Uterus (tissue), 4 donors: Measurements from ENCODE around the gene OPN4. TPM values are rescaled to one million over a fixed set of nuclear protein-coding genes. Genes with fewer than 3 reads are reported as not detected.
A peak's percentile ranks its signal among the peaks of the same experiment; 100 is the strongest.

Source experiments
- DNase-seq, 2 donors: peaks; one replicate each; pipeline ENCODE4 v3.0.0-alpha.2; 2019 to 2020
- H3K27ac ChIP-seq, 2 donors: fragments of 200-600 bp; sonication (generic); 1 replicate in 1 of 2; 2 replicates in 1 of 2; pipeline ENCODE4 v1.5.1; 2016 to 2018
- H3K27me3 ChIP-seq, 2 donors: fragments of 200-600 bp; sonication (generic); one replicate each; pipeline ENCODE4 v1.5.1; 2018 to 2019; ENCODE audit warnings: control low read depth in 1 of 2
- H3K36me3 ChIP-seq, 2 donors: fragments of 200-600 bp; sonication (generic); one replicate each; pipeline ENCODE4 v1.5.1; 2019; ENCODE audit warnings: control low read depth in 1 of 2
- H3K4me1 ChIP-seq, 2 donors: fragments of 200-600 bp; sonication (generic); one replicate each; pipeline ENCODE4 v1.5.1; 2018 to 2019; ENCODE audit warnings: control low read depth in 1 of 2
- H3K4me3 ChIP-seq, 2 donors: fragments of 200-600 bp; sonication (generic); 1 replicate in 1 of 2; 2 replicates in 1 of 2; pipeline ENCODE4 v1.5.1; 2018 to 2019; ENCODE audit warnings: mild to moderate bottlenecking in 1 of 2
- H3K9me3 ChIP-seq, 2 donors: fragments of 200-600 bp; sonication (generic); one replicate each; pipeline ENCODE4 v1.5.1; 2019; ENCODE audit warnings: control low read depth in 1 of 2
- CTCF ChIP-seq, 4 experiments: fragments of 200-600 bp in 2 of 4; fragments of 450-650 bp in 2 of 4; sonication (generic) in 2 of 4; IDR thresholded peaks; one replicate each; pipeline ENCODE4 v1.5.1; 2016 to 2019; ENCODE audit warnings: antibody characterized with exemption in 4 of 4, mild to moderate bottlenecking in 2 of 4, moderate library complexity in 1 of 4
- POLR2A ChIP-seq, 2 donors: fragments of 450-650 bp; IDR thresholded peaks; one replicate each; pipeline ENCODE4 v1.6.1; 2016; ENCODE audit warnings: antibody characterized with exemption in 2 of 2, mild to moderate bottlenecking in 1 of 2, moderate library complexity in 1 of 2
- intact Hi-C: fragments of 100-400 bp; cut with DNase I; formaldehyde crosslinking; loops from one replicate; pipeline ENCODE4 v1.15.1; 2023; ENCODE audit warnings: low total_unique reads
- total RNA-seq, 4 donors: library from RNA; depleted of rRNA in 3 of 4; stranded (reverse); fragments of >200 nt in 3 of 4; gene quantifications; one replicate each; pipeline versions ENCODE4 v1.1.0 to v1.2.4, GENCODE V29; 2014 to 2023
- donor health status: DM: yes; HTN: yes; CAD: no.

Gene OPN4
- total RNA-seq, 4 donors from 2014 or later: not detected

- no peak overlapping the region for H3K4me3 ChIP-seq
- H3K36me3 ChIP-seq: no peaks in the 10 kb centered on the region
- no peaks in the 10 kb centered on the region for H3K27me3 ChIP-seq
- peaks cover 0 to 9% of the 10 kb centered on the region in 2 donors for H3K4me1 ChIP-seq
- TF ChIP-seq POLR2A (IDR thresholded peaks at IDR 0.05): no peak
- no peak for TF ChIP-seq CTCF (IDR thresholded peaks at IDR 0.05)
- DNase-seq: no peak
- H3K27ac ChIP-seq: no peak overlapping the region
- intact Hi-C loops: no loop called here
- no peaks in the 10 kb centered on the region for H3K9me3 ChIP-seq
Observed at GRCh38 chr10:86646933-86647332, 7.4 kb upstream of the OPN4 start.

GRCh38 chr10:86647773-86648703, 6.3 kb upstream of the OPN4 start:
- Histone ChIP-seq H3K4me3 (no peak overlapping the region), H3K36me3 (no peaks in the 10 kb centered on the region), H3K9me3 (no peaks in the 10 kb centered on the region), H3K4me1 (peaks cover 0 to 9% of the 10 kb centered on the region in 2 donors), H3K27me3 (no peaks in the 10 kb centered on the region), H3K27ac (peak overlapping the region in 1 of 2 donors; percentile 36)
- DNase-seq: peak in 1 of 2 donors; percentile 13
- intact Hi-C loops: no loop called here
- TF ChIP-seq CTCF (IDR thresholded peaks at IDR 0.05): no peak
- TF ChIP-seq POLR2A (IDR thresholded peaks at IDR 0.05): no peak

- Histone ChIP-seq H3K9me3 (no peaks in the 10 kb centered on the region), H3K27me3 (no peaks in the 10 kb centered on the region), H3K4me3 (no peak overlapping the region), H3K36me3 (no peaks in the 10 kb centered on the region), H3K4me1 (peaks cover 0 to 9% of the 10 kb centered on the region in 2 donors), H3K27ac (peak overlapping the region in 1 of 2 donors; percentile 36)
- intact Hi-C loops: no loop called here
- TF ChIP-seq POLR2A (IDR thresholded peaks at IDR 0.05) (no peak), CTCF (IDR thresholded peaks at IDR 0.05) (no peak)
- peak; percentile 62 to 74 for DNase-seq
Observed at GRCh38 chr10:86648704-86649427, 5.5 kb upstream of the OPN4 start.

- no peak for TF ChIP-seq POLR2A (IDR thresholded peaks at IDR 0.05)
- TF ChIP-seq CTCF (IDR thresholded peaks at IDR 0.05): no peak
- intact Hi-C loops: no loop called here
- no peaks in the 10 kb centered on the region for H3K27me3 ChIP-seq
- H3K27ac ChIP-seq: no peak overlapping the region
- DNase-seq: peak in 1 of 2 donors; percentile 10
- no peaks in the 10 kb centered on the region for H3K9me3 ChIP-seq
- H3K4me3 ChIP-seq: no peak overlapping the region
- H3K36me3 ChIP-seq: no peaks in the 10 kb centered on the region
- peaks cover 0 to 9% of the 10 kb centered on the region in 2 donors for H3K4me1 ChIP-seq
Observed at GRCh38 chr10:86649471-86650150, 4.7 kb upstream of the OPN4 start.
